ENCODE data around the gene PAFAH1B1.

DNA sequence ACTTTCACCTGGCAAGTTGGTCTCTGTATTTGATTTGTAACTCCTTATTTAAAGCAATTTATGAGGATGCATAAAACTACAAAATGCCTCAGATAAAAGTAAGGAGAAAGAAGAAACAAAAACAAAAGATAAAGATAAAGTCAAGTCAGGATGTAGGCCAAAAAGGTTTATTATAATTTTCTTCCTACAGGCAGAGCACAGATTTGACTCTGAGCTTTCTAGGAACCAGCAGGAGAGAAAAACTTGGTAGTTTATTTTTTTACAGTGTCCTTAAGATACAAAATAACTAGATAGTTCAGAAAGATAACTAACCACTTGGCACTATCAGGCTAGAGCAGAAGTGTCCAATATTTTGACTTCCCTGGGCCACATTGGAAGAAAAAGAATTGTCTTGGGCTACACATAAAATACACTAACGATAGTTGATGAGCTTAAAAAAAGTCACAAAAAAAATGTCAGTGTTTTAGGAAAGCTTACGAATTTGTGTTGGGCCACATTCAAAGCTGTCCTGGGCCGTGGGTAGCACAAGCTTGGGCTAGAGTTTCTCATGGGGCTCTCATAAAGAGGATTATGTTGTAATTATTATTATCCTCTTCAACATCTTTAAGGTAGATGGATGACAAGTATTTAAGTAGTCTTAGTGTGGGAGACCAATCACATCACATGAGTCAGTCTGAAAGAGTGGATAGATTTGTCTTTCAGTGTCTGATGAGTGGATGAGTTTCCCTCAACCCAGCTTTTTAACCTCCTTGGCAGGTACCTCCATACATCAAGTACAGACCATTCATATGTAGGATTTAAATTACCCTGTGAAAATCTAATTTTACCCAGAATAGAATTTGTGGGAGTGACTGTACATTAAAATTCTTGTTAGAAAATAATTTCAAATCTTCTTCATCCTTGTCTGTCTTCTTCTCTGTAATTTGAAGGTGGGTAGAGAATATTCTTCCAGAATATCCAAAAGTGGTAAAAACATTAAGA lies 17.0 kb downstream of the PAFAH1B1 start:
- TF ChIP-seq, protein P1, sequence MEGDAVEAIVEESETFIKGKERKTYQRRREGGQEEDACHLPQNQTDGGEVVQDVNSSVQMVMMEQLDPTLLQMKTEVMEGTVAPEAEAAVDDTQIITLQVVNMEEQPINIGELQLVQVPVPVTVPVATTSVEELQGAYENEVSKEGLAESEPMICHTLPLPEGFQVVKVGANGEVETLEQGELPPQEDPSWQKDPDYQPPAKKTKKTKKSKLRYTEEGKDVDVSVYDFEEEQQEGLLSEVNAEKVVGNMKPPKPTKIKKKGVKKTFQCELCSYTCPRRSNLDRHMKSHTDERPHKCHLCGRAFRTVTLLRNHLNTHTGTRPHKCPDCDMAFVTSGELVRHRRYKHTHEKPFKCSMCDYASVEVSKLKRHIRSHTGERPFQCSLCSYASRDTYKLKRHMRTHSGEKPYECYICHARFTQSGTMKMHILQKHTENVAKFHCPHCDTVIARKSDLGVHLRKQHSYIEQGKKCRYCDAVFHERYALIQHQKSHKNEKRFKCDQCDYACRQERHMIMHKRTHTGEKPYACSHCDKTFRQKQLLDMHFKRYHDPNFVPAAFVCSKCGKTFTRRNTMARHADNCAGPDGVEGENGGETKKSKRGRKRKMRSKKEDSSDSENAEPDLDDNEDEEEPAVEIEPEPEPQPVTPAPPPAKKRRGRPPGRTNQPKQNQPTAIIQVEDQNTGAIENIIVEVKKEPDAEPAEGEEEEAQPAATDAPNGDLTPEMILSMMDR (IDR thresholded peaks at IDR 0.05; ENCODE audit: low read depth, low read length, poor library complexity, severe bottlenecking), result no peak
- no peak for TF ChIP-seq EZH2phosphoT487 (IDR thresholded peaks at IDR 0.05; ENCODE audit: borderline replicate concordance, low read length)

All from DOHH2 (cell line).